Ovary (tissue), 9 donors: ENCODE results near the gene SORCS2. TPM values are rescaled to one million over a fixed set of nuclear protein-coding genes. Genes with fewer than 3 reads are reported as not detected.

ENCODE experiments used
- DNase-seq, 5 donors: peaks; one replicate each; pipeline ENCODE4 v3.0.0-alpha.2; 2019 to 2020
- H3K27ac ChIP-seq, 2 donors: fragments of 200-600 bp; one replicate each; pipeline versions ENCODE4 v1.5.1 to v1.8.0; 2019 to 2022
- H3K27me3 ChIP-seq: fragments of 200-600 bp; one replicate; pipeline ENCODE4 v1.8.0; 2022
- H3K36me3 ChIP-seq: fragments of 200-600 bp; sonication (generic); one replicate; pipeline ENCODE4 v1.5.1; 2019
- H3K4me1 ChIP-seq: one replicate; pipeline ENCODE4 v1.8.1; 2013; ENCODE audit warnings: mild to moderate bottlenecking, moderate library complexity; ENCODE audit not compliant: insufficient read depth
- H3K4me3 ChIP-seq: fragments of 200-600 bp; sonication (generic); one replicate; pipeline ENCODE4 v1.5.1; 2017
- H3K9me3 ChIP-seq, 2 donors: fragments of 200-600 bp in 1 of 2; sonication (generic) in 1 of 2; one replicate each; pipeline versions ENCODE4 v1.5.1 to v1.8.1; 2013 to 2019; ENCODE audit warnings: mild to moderate bottlenecking in 1 of 2, moderate library complexity in 1 of 2
- CTCF ChIP-seq, 3 donors: fragments of 450-650 bp in 2 of 3; fragments of 200-600 bp in 1 of 3; IDR thresholded peaks; one replicate each; pipeline versions ENCODE4 v1.5.1 to v1.8.0; 2016 to 2022; ENCODE audit warnings: antibody characterized with exemption in 3 of 3, mild to moderate bottlenecking in 1 of 3
- EP300 ChIP-seq: sonication (generic); formaldehyde crosslinking; IDR thresholded peaks from one replicate; pipeline ENCODE4 v1.6.1; 2017; ENCODE audit warnings: antibody characterized with exemption
- POLR2A ChIP-seq: fragments of 450-650 bp; IDR thresholded peaks from one replicate; pipeline ENCODE4 v1.6.1; 2017; ENCODE audit warnings: antibody characterized with exemption, mild to moderate bottlenecking, moderate library complexity
- WGBS, 3 donors: extraction: QIAGEN DNeasy Blood & Tissue Kit in 1 of 3; methylation state at CpG; one replicate each; pipeline versions ENCODE4 v1.1.5 to v1.1.7; 2013 to 2017; 5-methylcytosine and 5-hydroxymethylcytosine counted together
- intact Hi-C, 4 donors: fragments of 100-400 bp; cut with DNase I; formaldehyde crosslinking; loops; one replicate each; pipeline versions ENCODE4 v1.11.0 to v1.15.1; 2022 to 2023
- polyA plus RNA-seq, 2 donors: library from polyadenylated mRNA; stranded (reverse); fragments of 200-250 nt in 1 of 2; fragments of 350-450 nt in 1 of 2; fragmentation: Illumina TruSeq in 1 of 2; extraction: RNeasy Lipid Tissue Mini Kit (QIAGEN cat#74804) in 1 of 2; gene quantifications; one replicate each; pipeline ENCODE4 v1.2.3, GENCODE V29; 2013 to 2014
- total RNA-seq, 7 donors: library from RNA; depleted of rRNA in 2 of 7; stranded (reverse); fragments of >200 nt in 2 of 7; fragmentation: NEBNext Ultra II Directional in 3 of 7; extraction: Animal tissue kit (Norgen Biotek cat#: 25700) in 3 of 7; gene quantifications; one replicate each; pipeline versions ENCODE4 v1.1.0 to v1.2.4, GENCODE V29; 2016 to 2023
- donor health status: DM: no; HTN: no; CAD: no; lungs with moderate emphysema.
- donor health status: DM: no; HTN: no; CAD: no.
- donor health status: Bipolar disorder and iron deficiency.
- donor health status: DM: yes; HTN: yes; CAD: no.
- donor health status: DM: no; HTN: no; CAD: no.
- donor health status: DM: yes; HTN: yes; CAD: no.

SORCS2 gene
- total and polyA plus RNA-seq, 9 donors: 0.60 to 23.9 (median 7.1) TPM

GRCh38 chr4:7289589-7289988, 97.3 kb downstream of the SORCS2 start:
- DNase-seq: no peak
- TF ChIP-seq POLR2A (no peak), EP300 (no peak), CTCF (IDR thresholded peaks at IDR 0.05) (no peak)
- Histone ChIP-seq H3K4me1 (no peaks in the 10 kb centered on the region), H3K4me3 (no peak overlapping the region), H3K27ac (no peak overlapping the region), H3K9me3 (no peaks in the 10 kb centered on the region), H3K36me3 (no peaks in the 10 kb centered on the region), H3K27me3 (no peaks in the 10 kb centered on the region)
- 42 to 71% (median 45%) methylated on average over 15 of the region's 15 CpGs for WGBS, 3 donors
- intact Hi-C loops: no loop called here

GRCh38 chr4:7291372-7292114, 99.2 kb downstream of the SORCS2 start:
- WGBS, 3 donors: 48 to 66% (median 64%) methylated on average over 19 of the region's 19 CpGs
- intact Hi-C loops: no loop called here
- Histone ChIP-seq H3K9me3 (no peaks in the 10 kb centered on the region), H3K36me3 (no peaks in the 10 kb centered on the region), H3K4me3 (no peak overlapping the region), H3K27ac (no peak overlapping the region), H3K4me1 (peaks cover 4% of the 10 kb centered on the region), H3K27me3 (no peaks in the 10 kb centered on the region)
- TF ChIP-seq EP300 (no peak), CTCF (IDR thresholded peaks at IDR 0.05) (no peak), POLR2A (no peak)
- DNase-seq: peak; percentile 32 to 64 (median 55)

DNA sequence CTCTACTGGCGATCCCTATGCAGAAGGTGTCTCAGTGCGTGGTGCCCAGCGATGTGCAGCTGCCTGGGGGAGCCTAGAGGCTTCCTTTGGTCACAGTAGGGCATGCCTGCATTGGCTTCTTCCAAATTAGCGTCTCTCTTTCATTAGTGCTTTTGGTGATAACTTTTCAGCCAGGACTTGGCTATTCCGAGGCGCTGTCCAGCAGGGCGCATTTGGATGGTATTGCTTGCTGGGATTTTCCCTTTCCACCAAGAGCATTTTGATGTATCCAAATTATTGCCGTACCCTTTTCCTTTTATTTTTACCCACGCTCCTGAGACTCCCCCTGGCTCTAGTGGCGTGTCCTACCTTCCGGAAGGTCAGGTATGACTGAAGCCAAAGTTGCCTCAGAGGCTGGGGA, 101.4 kb downstream of the SORCS2 start:
- Histone ChIP-seq H3K9me3 (no peaks in the 10 kb centered on the region), H3K27me3 (no peaks in the 10 kb centered on the region), H3K27ac (no peak overlapping the region), H3K36me3 (no peaks in the 10 kb centered on the region), H3K4me1 (peaks cover 4% of the 10 kb centered on the region), H3K4me3 (no peak overlapping the region)
- TF ChIP-seq POLR2A: no peak
- no peak for DNase-seq
- 93 to 94% (median 94%) methylated on average over 11 of the region's 11 CpGs for WGBS, 3 donors
- intact Hi-C loops: no loop called here

DNA sequence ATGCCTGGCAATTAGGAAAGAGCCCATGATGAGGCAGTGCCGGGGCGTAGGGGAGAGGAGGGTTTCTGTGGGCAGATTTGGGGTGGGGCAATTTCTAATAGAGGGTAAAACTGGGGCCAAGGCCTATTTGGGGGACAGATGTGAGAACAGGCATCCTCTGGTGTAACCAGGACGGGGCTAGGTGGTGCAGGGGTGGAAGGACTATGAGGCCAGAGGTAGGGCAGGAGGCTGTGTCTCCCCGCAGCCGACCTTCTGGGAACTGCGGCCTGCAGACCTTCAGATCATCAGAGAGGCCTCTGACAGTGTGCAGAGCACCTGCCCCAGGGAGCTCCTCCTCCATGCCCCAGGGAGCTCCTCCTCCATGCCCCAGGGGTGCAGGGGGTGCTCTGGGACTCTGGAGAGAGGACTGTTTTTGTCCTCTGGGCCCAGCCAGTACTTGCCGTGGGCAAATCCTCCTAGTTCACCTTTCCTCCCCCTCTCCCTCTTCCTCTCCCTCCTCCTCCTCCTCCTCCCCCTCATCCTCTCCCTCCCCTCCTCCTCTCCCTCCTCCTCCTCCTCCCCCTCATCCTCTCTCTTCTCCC, 101.9 kb downstream of the SORCS2 start:
- H3K27ac ChIP-seq: no peak overlapping the region
- H3K27me3 ChIP-seq: no peaks in the 10 kb centered on the region
- no peak for DNase-seq
- H3K4me1 ChIP-seq: peaks cover 4% of the 10 kb centered on the region
- intact Hi-C loops: no loop called here
- no peaks in the 10 kb centered on the region for H3K36me3 ChIP-seq
- H3K9me3 ChIP-seq: no peaks in the 10 kb centered on the region
- no peak overlapping the region for H3K4me3 ChIP-seq
- TF ChIP-seq EP300 (no peak), CTCF (IDR thresholded peaks at IDR 0.05) (no peak), POLR2A (no peak)
- 79 to 86% (median 80%) methylated on average over 7 of the region's 7 CpGs for whole genome bisulfite sequencing, 3 donors
